ENCODE results near the gene ILDR2. TPM values are rescaled to one million over a fixed set of nuclear protein-coding genes. Genes with fewer than 3 reads are reported as not detected.

ILDR2 gene
- total RNA-seq, 1 experiment from 2014 or later: not detected

- H3K4me3 ChIP-seq: no peak overlapping the region
- no peaks in the 10 kb centered on the region for H3K27me3 ChIP-seq (ENCODE audit: insufficient read depth, low read depth)
- ChIA-PET POLR2A (ENCODE audit: unreplicated experiment) (no interaction called here), CTCF (no interaction called here)
- TF ChIP-seq CTCF (conservative IDR thresholded peaks at IDR 0.05): no peak
- TF ChIP-seq EZH2 (IDR thresholded peaks at IDR 0.05; ENCODE audit: low read depth): no peak
- H2AFZ ChIP-seq: no peak overlapping the region
- no peaks in the 10 kb centered on the region for H3K79me2 ChIP-seq (ENCODE audit: low read depth)
- no peaks in the 10 kb centered on the region for H3K9me3 ChIP-seq (ENCODE audit: insufficient read depth, low read depth)
- no peaks in the 10 kb centered on the region for H4K20me1 ChIP-seq (ENCODE audit: insufficient read depth)
- no peak for DNase-seq
- BruUV-seq (replicated peaks): no TSS peak
- no peaks in the 10 kb centered on the region for H3K36me3 ChIP-seq (ENCODE audit: low read depth)
- no peak overlapping the region for H3K4me2 ChIP-seq
- H3K27ac ChIP-seq: no peak overlapping the region
- no peaks in the 10 kb centered on the region for H3K9me2 ChIP-seq (ENCODE audit: insufficient read depth)
- peaks cover 6% of the 10 kb centered on the region; the same call in 1 of the 2 replicates for H3K4me1 ChIP-seq (replicated peaks; ENCODE audit: insufficient read depth)
- peaks cover under 1% of the 10 kb centered on the region; the same call in 1 of the 2 replicates for H3F3A ChIP-seq (ENCODE audit: insufficient read depth, low read depth)
- intact Hi-C loops (cut with micrococcal nuclease; ENCODE audit: unreplicated experiment): no loop called here
These were observed 27.8 kb downstream of the ILDR2 start for GRCh38 chr1:166947398-166948043.

GRCh38 chr1:166944186-166944967 lies 31.0 kb downstream of the ILDR2 start:
- Histone ChIP-seq H4K20me1 (ENCODE audit: insufficient read depth) (no peaks in the 10 kb centered on the region), H3K4me3 (no peak overlapping the region), H3F3A (ENCODE audit: insufficient read depth, low read depth) (no peaks in the 10 kb centered on the region), H3K4me1 (replicated peaks; ENCODE audit: insufficient read depth) (no peaks in the 10 kb centered on the region), H3K9me3 (ENCODE audit: insufficient read depth, low read depth) (no peaks in the 10 kb centered on the region), H2AFZ (no peak overlapping the region), H3K9me2 (ENCODE audit: insufficient read depth) (no peaks in the 10 kb centered on the region; the same call in 1 of the 2 replicates), H3K79me2 (ENCODE audit: low read depth) (no peaks in the 10 kb centered on the region), H3K36me3 (ENCODE audit: low read depth) (no peaks in the 10 kb centered on the region), H3K4me2 (no peak overlapping the region), H3K27ac (no peak overlapping the region), H3K27me3 (ENCODE audit: insufficient read depth, low read depth) (no peaks in the 10 kb centered on the region)
- no peak for DNase-seq
- POLR2A ChIA-PET (ENCODE audit: unreplicated experiment): no interaction called here
- CTCF ChIA-PET: no interaction called here
- no peak for TF ChIP-seq CTCF (conservative IDR thresholded peaks at IDR 0.05)
- no peak for TF ChIP-seq EZH2 (IDR thresholded peaks at IDR 0.05; ENCODE audit: low read depth)
- no TSS peak for BruUV-seq (replicated peaks)
- intact Hi-C loops (cut with micrococcal nuclease; ENCODE audit: unreplicated experiment): no loop called here

GRCh38 chr1:166939741-166940375 lies 35.5 kb downstream of the ILDR2 start:
- no peaks in the 10 kb centered on the region for H3K79me2 ChIP-seq (ENCODE audit: low read depth)
- no peaks in the 10 kb centered on the region for H4K20me1 ChIP-seq (ENCODE audit: insufficient read depth)
- no peaks in the 10 kb centered on the region for H3F3A ChIP-seq (ENCODE audit: insufficient read depth, low read depth)
- peaks cover 4% of the 10 kb centered on the region; the same call in 1 of the 2 replicates for H3K27me3 ChIP-seq (ENCODE audit: insufficient read depth, low read depth)
- no peak for TF ChIP-seq EZH2 (IDR thresholded peaks at IDR 0.05; ENCODE audit: low read depth)
- no peak for TF ChIP-seq CTCF (conservative IDR thresholded peaks at IDR 0.05)
- no peak overlapping the region for H2AFZ ChIP-seq
- no peak overlapping the region for H3K4me3 ChIP-seq
- intact Hi-C loops (cut with micrococcal nuclease; ENCODE audit: unreplicated experiment): no loop called here
- no peak overlapping the region for H3K27ac ChIP-seq
- BruUV-seq (replicated peaks): no TSS peak
- ChIA-PET POLR2A (ENCODE audit: unreplicated experiment) (no interaction called here), CTCF (no interaction called here)
- H3K36me3 ChIP-seq (ENCODE audit: low read depth): no peaks in the 10 kb centered on the region
- no peaks in the 10 kb centered on the region for H3K9me3 ChIP-seq (ENCODE audit: insufficient read depth, low read depth)
- H3K4me2 ChIP-seq: no peak overlapping the region
- no peak for DNase-seq
- no peaks in the 10 kb centered on the region for H3K4me1 ChIP-seq (replicated peaks; ENCODE audit: insufficient read depth)
- H3K9me2 ChIP-seq (ENCODE audit: insufficient read depth): no peaks in the 10 kb centered on the region; the same call in 1 of the 2 replicates
